Ishikawa (cell line): ENCODE data around the gene PTPN23.

Source experiments
- CEBPB ChIP-seq: IDR thresholded peaks from 2 replicates; pipeline ENCODE4 v1.6.1; 2012
- CREB1 ChIP-seq: IDR thresholded peaks from 2 replicates; pipeline ENCODE4 v1.6.1; 2012; ENCODE audit warnings: low read depth
- EGR1 ChIP-seq: IDR thresholded peaks from 2 replicates; pipeline ENCODE4 v1.6.1; 2012
- EP300 ChIP-seq: IDR thresholded peaks from 2 replicates; pipeline ENCODE4 v1.6.1; 2012; ENCODE audit warnings: borderline replicate concordance
- FOXM1 ChIP-seq: IDR thresholded peaks from 2 replicates; pipeline ENCODE4 v1.6.1; 2012; ENCODE audit warnings: low read depth, borderline replicate concordance
- MAX ChIP-seq: IDR thresholded peaks from 2 replicates; pipeline ENCODE4 v1.6.1; 2012
- NFIC ChIP-seq: IDR thresholded peaks from 2 replicates; pipeline ENCODE4 v1.6.1; 2012
- RAD21 ChIP-seq: IDR thresholded peaks from 2 replicates; pipeline ENCODE4 v1.6.1; 2012; ENCODE audit warnings: low read depth
- REST ChIP-seq: IDR thresholded peaks from 2 replicates; pipeline ENCODE4 v1.6.1; 2012; ENCODE audit warnings: low read depth, mild to moderate bottlenecking
- TAF1 ChIP-seq: IDR thresholded peaks from 2 replicates; pipeline ENCODE4 v1.6.1; 2012; ENCODE audit warnings: low read depth, mild to moderate bottlenecking
- TCF12 ChIP-seq: IDR thresholded peaks from 2 replicates; pipeline ENCODE4 v1.6.1; 2012; ENCODE audit warnings: low read depth
- TEAD4 ChIP-seq: IDR thresholded peaks from 2 replicates; pipeline ENCODE4 v1.6.1; 2012
- YY1 ChIP-seq: IDR thresholded peaks from 2 replicates; pipeline ENCODE4 v1.6.1; 2012; ENCODE audit warnings: low read depth
- ZBTB7A ChIP-seq: IDR thresholded peaks from 2 replicates; pipeline ENCODE4 v1.6.1; 2012; ENCODE audit warnings: low read depth
- TF ChIP-seq, protein P1 (sequence below): IDR thresholded peaks from 2 replicates; pipeline ENCODE4 v1.6.1; 2012

The PTPN23 gene

DNA sequence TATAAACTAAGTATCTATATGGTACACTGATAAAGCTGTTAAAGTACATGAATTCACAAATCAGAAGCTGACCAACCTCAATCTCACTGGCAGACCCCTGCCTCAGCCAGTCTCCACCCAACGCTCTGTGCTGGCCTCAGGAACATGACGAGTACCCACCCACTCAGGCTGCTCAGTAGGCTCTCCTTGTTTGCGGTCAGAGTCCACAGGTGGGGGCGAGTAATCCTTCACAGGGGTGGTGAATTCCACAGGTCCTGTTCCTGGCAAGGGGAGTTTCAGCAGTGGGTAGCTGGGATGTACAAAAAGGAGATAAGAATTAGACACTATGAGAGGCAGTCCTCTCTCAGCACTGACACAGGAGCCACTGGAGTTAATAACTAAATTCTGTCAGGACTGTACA, 54.0 kb downstream of the PTPN23 start:
- TF ChIP-seq NFIC (no peak), YY1 (no peak)

DNA sequence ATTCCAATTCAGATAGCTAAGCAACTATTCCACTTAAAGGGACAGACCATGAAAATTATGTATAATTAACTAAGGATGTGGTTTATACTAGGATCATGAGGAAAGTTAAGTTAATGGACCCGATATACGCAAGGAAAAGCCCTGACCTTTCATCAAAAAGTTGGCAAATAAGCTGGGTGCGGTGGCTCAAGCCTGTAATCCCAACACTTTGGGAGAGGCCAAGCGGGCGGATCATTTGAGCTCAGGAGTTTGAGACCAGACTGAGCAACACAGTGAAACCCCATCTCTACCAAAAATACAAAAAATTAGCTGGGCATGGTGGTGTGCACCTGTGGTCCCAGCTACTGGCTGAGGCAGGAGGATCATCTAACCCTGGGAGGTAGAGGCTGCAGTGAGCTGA, 55.4 kb downstream of the PTPN23 start:
- TF ChIP-seq YY1 = no peak
- TF ChIP-seq MAX = no peak
- no peak for TF ChIP-seq EP300
- TF ChIP-seq TAF1 = no peak
- no peak for TF ChIP-seq CEBPB

DNA sequence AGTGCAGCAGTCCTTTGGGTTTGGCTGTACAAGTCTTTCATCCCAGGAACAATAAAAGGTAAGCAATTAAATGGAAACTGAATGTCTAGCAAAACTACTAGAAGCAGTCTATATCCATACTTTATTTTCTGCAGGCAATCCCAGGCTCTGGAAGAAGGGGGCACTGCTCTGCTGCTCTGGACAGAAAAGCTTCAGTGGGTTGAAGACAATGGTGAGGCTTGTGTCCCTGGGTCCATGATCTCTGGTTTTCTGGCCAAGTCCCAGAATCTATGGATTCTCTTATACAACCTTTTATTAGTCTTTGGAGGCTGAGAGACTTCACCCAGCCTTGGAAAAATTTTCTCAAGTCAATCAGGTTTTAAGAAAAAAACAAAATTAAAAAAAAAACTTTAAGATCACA, 59.3 kb downstream of the PTPN23 start:
- no peak for TF ChIP-seq TAF1
- TF ChIP-seq NFIC = no peak
- no peak for TF ChIP-seq CEBPB
- TF ChIP-seq RAD21 = peak; percentile 37; the same call in 1 of the 2 replicates

DNA sequence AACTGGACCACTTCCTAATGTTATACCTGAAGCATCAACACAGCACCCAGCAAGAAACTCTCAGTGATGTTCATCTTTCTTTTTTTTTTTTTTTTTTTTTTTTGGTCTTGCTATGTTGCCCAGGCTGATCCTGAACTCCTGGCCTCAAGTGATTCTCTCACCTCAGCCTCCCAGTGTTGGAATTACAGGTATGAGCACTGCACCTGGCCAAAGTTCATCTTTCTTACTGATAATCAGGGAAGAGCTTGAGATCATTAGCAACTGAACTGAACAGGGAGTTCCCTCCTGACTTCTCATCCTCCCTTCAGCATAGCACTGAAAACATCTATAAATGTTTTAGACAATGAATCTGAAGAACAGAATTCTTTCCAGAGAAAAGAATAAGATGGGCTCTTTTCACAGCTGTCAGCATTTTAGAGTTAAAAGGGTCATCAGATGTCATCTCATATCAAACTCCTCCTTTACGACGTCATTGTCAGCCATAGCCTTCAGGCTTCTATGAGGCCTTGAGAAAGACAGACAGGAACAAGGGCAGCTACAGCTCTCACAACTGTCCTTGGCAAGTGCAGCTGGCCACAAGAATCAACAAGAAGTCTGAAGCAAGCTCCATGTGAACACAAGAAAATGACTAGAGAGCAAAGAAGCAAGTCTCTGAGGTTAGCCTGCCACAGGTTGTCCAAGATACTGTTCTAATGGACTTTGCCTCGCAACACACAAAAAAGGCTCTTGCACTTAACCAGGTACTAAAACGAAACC, 61.2 kb downstream of the PTPN23 start:
- TF ChIP-seq TEAD4 (no peak), MAX (no peak), TCF12 (no peak), EP300 (no peak), ZBTB7A (no peak), YY1 (no peak), NFIC (no peak), EGR1 (no peak), FOXM1 (no peak), RAD21 (no peak), CEBPB (no peak), TAF1 (no peak), CREB1 (no peak), REST (no peak)
- TF ChIP-seq, protein P1, sequence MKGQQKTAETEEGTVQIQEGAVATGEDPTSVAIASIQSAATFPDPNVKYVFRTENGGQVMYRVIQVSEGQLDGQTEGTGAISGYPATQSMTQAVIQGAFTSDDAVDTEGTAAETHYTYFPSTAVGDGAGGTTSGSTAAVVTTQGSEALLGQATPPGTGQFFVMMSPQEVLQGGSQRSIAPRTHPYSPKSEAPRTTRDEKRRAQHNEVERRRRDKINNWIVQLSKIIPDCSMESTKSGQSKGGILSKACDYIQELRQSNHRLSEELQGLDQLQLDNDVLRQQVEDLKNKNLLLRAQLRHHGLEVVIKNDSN = no peak

- no peak for TF ChIP-seq CEBPB
Observed at GRCh38 chr3:47443611-47443995, 62.8 kb downstream of the PTPN23 start.

DNA sequence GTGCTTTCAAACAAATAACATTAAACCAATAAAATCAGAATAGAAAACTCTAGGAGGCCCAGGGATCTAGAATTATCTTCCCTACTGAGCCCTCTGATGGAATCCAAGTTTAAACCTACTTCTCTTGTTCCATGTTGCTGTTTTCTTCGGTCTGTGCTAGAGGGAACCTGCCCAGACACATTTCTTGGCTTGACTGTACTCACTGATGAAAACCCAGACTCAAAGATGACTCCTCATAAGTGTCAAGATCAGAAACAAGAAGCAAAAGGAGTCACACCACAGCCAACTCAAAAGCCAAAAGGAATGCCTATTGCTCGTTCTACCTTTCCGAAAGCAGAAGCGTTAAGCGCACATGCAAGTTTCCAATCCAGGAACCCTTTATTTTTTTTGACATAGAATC, 63.3 kb downstream of the PTPN23 start:
- TF ChIP-seq NFIC (no peak), EP300 (no peak), CEBPB (no peak), MAX (no peak), ZBTB7A (no peak), FOXM1 (no peak), YY1 (no peak), RAD21 (no peak), REST (no peak), TEAD4 (no peak), TCF12 (no peak), CREB1 (no peak), TAF1 (no peak), EGR1 (no peak)
- TF ChIP-seq, protein P1 = no peak
